ENCODE data around the gene TMEM258. TPM values are rescaled to one million over a fixed set of nuclear protein-coding genes. Genes with fewer than 3 reads are reported as not detected.
A peak's percentile ranks its signal among the peaks of the same experiment; 100 is the strongest.

TMEM258 gene
- total RNA-seq, 1 donor from 2014 or later, result 125 TPM

GRCh38 chr11:61838921-61839320, 46.5 kb upstream of the TMEM258 start:
- TF ChIP-seq CTCF (IDR thresholded peaks at IDR 0.05; ENCODE audit: unreplicated experiment), result no peak
- H3K4me3 Mint-ChIP-seq (ENCODE audit: unreplicated experiment), result peak overlapping the region; percentile 68
- H3K9me3 Mint-ChIP-seq (ENCODE audit: unreplicated experiment), result no peaks in the 10 kb centered on the region
- peaks cover 4% of the 10 kb centered on the region for H3K27me3 Mint-ChIP-seq (ENCODE audit: unreplicated experiment)
- H3K4me1 Mint-ChIP-seq (ENCODE audit: unreplicated experiment), result peaks cover 36% of the 10 kb centered on the region
- DNase-seq (ENCODE audit: low spot score), result no peak
- H3K27ac Mint-ChIP-seq (ENCODE audit: unreplicated experiment), result peak overlapping the region; percentile 64
- H3K36me3 Mint-ChIP-seq (ENCODE audit: low read depth, unreplicated experiment), result peaks cover 43% of the 10 kb centered on the region

- no peaks in the 10 kb centered on the region for H3K9me3 Mint-ChIP-seq (ENCODE audit: unreplicated experiment)
- no peak for TF ChIP-seq CTCF (IDR thresholded peaks at IDR 0.05; ENCODE audit: unreplicated experiment)
- no peak for DNase-seq (ENCODE audit: low spot score)
- H3K36me3 Mint-ChIP-seq (ENCODE audit: low read depth, unreplicated experiment), result peaks cover 47% of the 10 kb centered on the region
- H3K4me1 Mint-ChIP-seq (ENCODE audit: unreplicated experiment), result peaks cover 40% of the 10 kb centered on the region
- peak overlapping the region; percentile 64 for H3K27ac Mint-ChIP-seq (ENCODE audit: unreplicated experiment)
- peak overlapping the region; percentile 68 for H3K4me3 Mint-ChIP-seq (ENCODE audit: unreplicated experiment)
- H3K27me3 Mint-ChIP-seq (ENCODE audit: unreplicated experiment), result peaks cover 6% of the 10 kb centered on the region
Observed at GRCh38 chr11:61838501-61838900, 46.1 kb upstream of the TMEM258 start.

- H3K4me3 Mint-ChIP-seq (ENCODE audit: unreplicated experiment), result no peak overlapping the region
- H3K4me1 Mint-ChIP-seq (ENCODE audit: unreplicated experiment), result peaks cover 50% of the 10 kb centered on the region
- no peaks in the 10 kb centered on the region for H3K9me3 Mint-ChIP-seq (ENCODE audit: unreplicated experiment)
- H3K27me3 Mint-ChIP-seq (ENCODE audit: unreplicated experiment), result peaks cover 14% of the 10 kb centered on the region
- TF ChIP-seq CTCF (IDR thresholded peaks at IDR 0.05; ENCODE audit: unreplicated experiment), result no peak
- no peak for DNase-seq (ENCODE audit: low spot score)
- peak overlapping the region; percentile 36 for H3K27ac Mint-ChIP-seq (ENCODE audit: unreplicated experiment)
- peaks cover 50% of the 10 kb centered on the region for H3K36me3 Mint-ChIP-seq (ENCODE audit: low read depth, unreplicated experiment)
Observed at GRCh38 chr11:61837411-61838005, 45.1 kb upstream of the TMEM258 start.

GRCh38 chr11:61836193-61836592, 43.8 kb upstream of the TMEM258 start:
- H3K9me3 Mint-ChIP-seq (ENCODE audit: unreplicated experiment), result no peaks in the 10 kb centered on the region
- peak overlapping the region; percentile 99 for H3K27ac Mint-ChIP-seq (ENCODE audit: unreplicated experiment)
- peaks cover 51% of the 10 kb centered on the region for H3K36me3 Mint-ChIP-seq (ENCODE audit: low read depth, unreplicated experiment)
- peaks cover 14% of the 10 kb centered on the region for H3K27me3 Mint-ChIP-seq (ENCODE audit: unreplicated experiment)
- no peak for TF ChIP-seq CTCF (IDR thresholded peaks at IDR 0.05; ENCODE audit: unreplicated experiment)
- no peak overlapping the region for H3K4me3 Mint-ChIP-seq (ENCODE audit: unreplicated experiment)
- peaks cover 56% of the 10 kb centered on the region for H3K4me1 Mint-ChIP-seq (ENCODE audit: unreplicated experiment)
- DNase-seq (ENCODE audit: low spot score), result no peak

- Mint-ChIP-seq H3K27ac (ENCODE audit: unreplicated experiment) (peak overlapping the region; percentile 99), H3K27me3 (ENCODE audit: unreplicated experiment) (peaks cover 19% of the 10 kb centered on the region), H3K4me3 (ENCODE audit: unreplicated experiment) (peak overlapping the region; percentile 80), H3K9me3 (ENCODE audit: unreplicated experiment) (no peaks in the 10 kb centered on the region), H3K36me3 (ENCODE audit: low read depth, unreplicated experiment) (peaks cover 37% of the 10 kb centered on the region), H3K4me1 (ENCODE audit: unreplicated experiment) (peaks cover 69% of the 10 kb centered on the region)
- no peak for TF ChIP-seq CTCF (IDR thresholded peaks at IDR 0.05; ENCODE audit: unreplicated experiment)
- peak; percentile 77 for DNase-seq (ENCODE audit: low spot score)
Observed at GRCh38 chr11:61834278-61835048, 42.1 kb upstream of the TMEM258 start.

All from endothelial cell (in vitro differentiated cells).